ENCODE data around the gene LHFPL2. TPM values are rescaled to one million over a fixed set of nuclear protein-coding genes. Genes with fewer than 3 reads are reported as not detected.

The LHFPL2 gene
- total RNA-seq, 1 experiment from 2014 or later, result 17.9 TPM

GRCh38 chr5:78644129-78644528 lies 4.4 kb downstream of the LHFPL2 start (continued):
- TF ChIP-seq ZBTB33 (IDR thresholded peaks at IDR 0.05; ENCODE audit: extremely low read depth, insufficient replicate concordance, low read length) (no peak), CEBPB (IDR thresholded peaks at IDR 0.05; ENCODE audit: low read depth) (no peak), TCF7L2 (IDR thresholded peaks at IDR 0.05; ENCODE audit: borderline replicate concordance, extremely low read depth, insufficient read depth, insufficient read length) (no peak)

- CTCF ChIA-PET, result no interaction called here
- Histone ChIP-seq H3K9me2 (ENCODE audit: insufficient read depth) (no peaks in the 10 kb centered on the region), H3K79me2 (ENCODE audit: insufficient read depth, low read length) (peaks cover 39% of the 10 kb centered on the region), H3K9ac (ENCODE audit: low read length) (no peak overlapping the region), H3K4me2 (ENCODE audit: low read length) (no peak overlapping the region), H2AFZ (ENCODE audit: low read depth, low read length, poor library complexity, severe bottlenecking) (no peak overlapping the region), H3K4me3 (replicated peaks in 1 of 2; ENCODE audit: low read depth in 1 of 2, low read length in 2 of 2) (no peak overlapping the region), H3K27me3 (ENCODE audit: insufficient read depth, low read length) (no peaks in the 10 kb centered on the region), H3K4me1 (ENCODE audit: control insufficient read depth in 1 of 2, insufficient read depth in 2 of 2, low read length in 2 of 2) (peaks cover 10 to 19% of the 10 kb centered on the region in 2 experiments), H3K9me3 (ENCODE audit: control insufficient read depth in 1 of 2, insufficient read depth in 1 of 2, low read depth in 1 of 2, low read length in 2 of 2) (no peaks in the 10 kb centered on the region), H3K27ac (ENCODE audit: low read depth, low read length) (no peak overlapping the region), H3K36me3 (ENCODE audit: control insufficient read depth in 1 of 2, insufficient read depth in 2 of 2, low read length in 2 of 2) (0 out of 4 replicates have a peak, but pooled peaks cover 0 to 5% of the 10 kb centered on the region in 2 experiments), H4K20me1 (ENCODE audit: insufficient read depth) (no peaks in the 10 kb centered on the region)
- TF ChIP-seq CTCF (IDR thresholded peaks at IDR 0.05 in 2 of 3, conservative IDR thresholded peaks at IDR 0.05 in 1 of 3; ENCODE audit: borderline replicate concordance in 1 of 3, insufficient read depth in 1 of 3, low read depth in 2 of 3, low read length in 2 of 3) (no peak), FOSL1 (IDR thresholded peaks at IDR 0.05; ENCODE audit: low read depth) (no peak), RAD21 (IDR thresholded peaks at IDR 0.05; ENCODE audit: low read depth) (no peak), ZFX (IDR thresholded peaks at IDR 0.05) (no peak), YY1 (IDR thresholded peaks at IDR 0.05; ENCODE audit: extremely low read depth, insufficient replicate concordance, low read depth, low read length) (no peak), POLR2A (IDR thresholded peaks at IDR 0.05; ENCODE audit: borderline replicate concordance, extremely low read depth, insufficient read depth, insufficient read length) (no peak), REST (IDR thresholded peaks at IDR 0.05; ENCODE audit: low read depth) (no peak), ZBTB33 (IDR thresholded peaks at IDR 0.05; ENCODE audit: extremely low read depth, insufficient replicate concordance, low read length) (no peak), ELF1 (IDR thresholded peaks at IDR 0.05; ENCODE audit: borderline replicate concordance, low read depth) (no peak), EZH2phosphoT487 (IDR thresholded peaks at IDR 0.05; ENCODE audit: borderline replicate concordance) (no peak), MAX (IDR thresholded peaks at IDR 0.05) (no peak)
- RAD21 ChIA-PET (ENCODE audit: low non-redundant PET in 1 of 2, low total read pairs in 2 of 2, uncharacterized antibody in 2 of 2, unreplicated experiment in 2 of 2), result no interaction called here
- ATAC-seq (no peak), DNase-seq (ENCODE audit: low read depth, low spot score) (no peak)
- no TSS peak for BruUV-seq (replicated peaks)
- intact Hi-C loops (cut with micrococcal nuclease), result loop anchor here (10.0 kb wide), 1 partner anchor 152 kb away; no protein-coding TSS in a partner anchor
- POLR2A ChIA-PET, result no interaction called here
Measured at GRCh38 chr5:78642701-78643100, 5.9 kb downstream of the LHFPL2 start.
